Activated T-cell treated with anti-CD3 and anti-CD28 coated beads, Interleukin-2, amount 50 U/mL, for 72 hours (primary cell): ENCODE measurements around the gene VGLL4. TPM values are rescaled to one million over a fixed set of nuclear protein-coding genes. Genes with fewer than 3 reads are reported as not detected.

Source experiments
- ATAC-seq, 2 donors: fragments of 150-1000 bp; cut with Tn5 transposase; replicated peaks in 1 of 2; 2 replicates each; pipeline ENCODE4 v1.10.0; 2021; ENCODE audit warnings: moderate library complexity in 2 of 2, mild to moderate bottlenecking in 1 of 2
- DNase-seq, 2 donors: peaks; one replicate each; pipeline ENCODE4 v3.0.0; 2021 to 2022; ENCODE audit warnings: mixed read lengths in 1 of 2
- H3K27ac Mint-ChIP-seq: one replicate; pipeline ENCODE4 v1.8.0; 2022; ENCODE audit warnings: mild to moderate bottlenecking, moderate library complexity, mixed read lengths
- H3K27me3 Mint-ChIP-seq: one replicate; pipeline ENCODE4 v1.8.0; 2022; ENCODE audit warnings: low read depth, mixed read lengths
- H3K36me3 Mint-ChIP-seq, 2 donors: one replicate each; pipeline ENCODE4 v1.8.0; 2022; ENCODE audit warnings: mixed read lengths in 2 of 2, mild to moderate bottlenecking in 1 of 2; ENCODE audit not compliant: insufficient read depth in 2 of 2
- H3K4me1 Mint-ChIP-seq: one replicate; pipeline ENCODE4 v1.8.0; 2022; ENCODE audit warnings: low read depth, mixed read lengths
- H3K4me3 Mint-ChIP-seq, 2 donors: one replicate each; pipeline ENCODE4 v1.8.0; 2022; ENCODE audit warnings: mild to moderate bottlenecking in 2 of 2, mixed read lengths in 2 of 2, moderate library complexity in 2 of 2
- H3K9me3 Mint-ChIP-seq, 2 donors: one replicate each; pipeline ENCODE4 v1.8.0; 2022; ENCODE audit warnings: mixed read lengths in 2 of 2
- total RNA-seq, 2 donors: library from RNA; stranded (reverse); gene quantifications; one replicate each; pipeline ENCODE4 v1.2.3, GENCODE V29; 2022

The VGLL4 gene
- total RNA-seq, 2 donors from 2014 or later: 22.3 to 23.7 TPM

GRCh38 chr3:11546657-11547302 is 96.9 kb downstream of the VGLL4 start:
- Mint-ChIP-seq H3K9me3 (peaks cover 0 to 3% of the 10 kb centered on the region in 2 donors), H3K27ac (no peak overlapping the region), H3K27me3 (no peaks in the 10 kb centered on the region), H3K4me1 (peaks cover 11% of the 10 kb centered on the region), H3K4me3 (no peak overlapping the region), H3K36me3 (peaks cover 0 to 23% of the 10 kb centered on the region in 2 donors)
- DNase-seq (no peak), ATAC-seq (no peak)

- H3K4me1 Mint-ChIP-seq: peaks cover 11% of the 10 kb centered on the region
- H3K9me3 Mint-ChIP-seq: peaks cover 0 to 3% of the 10 kb centered on the region in 2 donors
- no peak overlapping the region for H3K27ac Mint-ChIP-seq
- DNase-seq (no peak), ATAC-seq (no peak)
- no peak overlapping the region for H3K4me3 Mint-ChIP-seq
- no peaks in the 10 kb centered on the region for H3K27me3 Mint-ChIP-seq
- peaks cover 0 to 19% of the 10 kb centered on the region in 2 donors for H3K36me3 Mint-ChIP-seq
Measured at GRCh38 chr3:11545186-11545851, 98.4 kb downstream of the VGLL4 start.

- no peaks in the 10 kb centered on the region for H3K27me3 Mint-ChIP-seq
- no peak overlapping the region for H3K4me3 Mint-ChIP-seq
- peaks cover 0 to 3% of the 10 kb centered on the region in 2 donors for H3K9me3 Mint-ChIP-seq
- no peak for DNase-seq
- H3K4me1 Mint-ChIP-seq: peaks cover 11% of the 10 kb centered on the region
- H3K27ac Mint-ChIP-seq: no peak overlapping the region
- H3K36me3 Mint-ChIP-seq: peaks cover 0 to 17% of the 10 kb centered on the region in 2 donors
- peak in 1 of 2 donors; percentile 21 for ATAC-seq
Measured at GRCh38 chr3:11544412-11545181, 99.1 kb downstream of the VGLL4 start.

GRCh38 chr3:11543948-11544387 is 99.7 kb downstream of the VGLL4 start:
- H3K9me3 Mint-ChIP-seq: peaks cover 0 to 3% of the 10 kb centered on the region in 2 donors
- no peaks in the 10 kb centered on the region for H3K27me3 Mint-ChIP-seq
- DNase-seq (no peak), ATAC-seq (no peak)
- H3K27ac Mint-ChIP-seq: no peak overlapping the region
- H3K4me1 Mint-ChIP-seq: peaks cover 11% of the 10 kb centered on the region
- H3K4me3 Mint-ChIP-seq: no peak overlapping the region
- H3K36me3 Mint-ChIP-seq: peaks cover 0 to 17% of the 10 kb centered on the region in 2 donors

DNA sequence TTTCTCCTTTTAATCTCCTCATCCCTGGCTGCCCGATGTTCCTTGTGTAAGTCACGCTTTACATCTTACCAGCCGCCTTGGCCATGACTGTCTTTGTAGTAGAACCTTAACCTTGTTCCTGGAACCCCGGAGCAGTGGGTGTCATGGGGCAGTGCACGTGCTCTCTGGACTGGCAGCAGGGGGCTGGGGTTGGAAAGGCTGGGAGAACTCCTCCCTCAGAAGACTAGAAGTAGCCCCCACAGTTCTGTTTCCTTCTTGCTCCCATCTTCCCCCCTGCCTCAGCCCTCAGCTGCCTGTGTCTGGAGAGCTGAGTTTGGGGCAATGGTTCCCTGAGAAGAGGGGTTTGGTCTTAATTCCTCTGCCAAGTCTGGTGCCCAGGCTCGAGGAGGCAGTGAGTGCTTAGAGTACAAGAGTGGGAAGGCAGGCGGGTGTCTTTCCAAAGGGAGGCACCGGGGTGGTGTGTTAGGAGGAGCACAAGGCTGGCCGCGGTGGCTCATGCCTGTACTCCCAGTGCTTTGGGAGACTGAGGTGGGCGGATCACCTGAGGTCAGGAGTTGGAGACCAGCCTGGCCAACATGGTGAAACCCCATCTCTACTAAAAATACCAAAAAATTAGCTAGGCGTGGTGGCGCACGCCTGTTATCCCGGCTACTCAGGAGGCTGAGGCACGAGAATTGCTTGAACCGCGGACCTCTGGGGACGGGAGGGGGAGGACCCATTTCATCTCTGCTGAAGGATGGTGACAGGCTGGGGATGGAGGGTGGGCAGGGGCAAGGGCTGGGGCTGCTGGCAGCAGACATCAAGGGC is 100.4 kb downstream of the VGLL4 start:
- Mint-ChIP-seq H3K27me3 (no peaks in the 10 kb centered on the region), H3K4me3 (no peak overlapping the region), H3K9me3 (peaks cover 0 to 3% of the 10 kb centered on the region in 2 donors), H3K36me3 (peaks cover 0 to 17% of the 10 kb centered on the region in 2 donors), H3K4me1 (peaks cover 10% of the 10 kb centered on the region), H3K27ac (no peak overlapping the region)
- no peak for ATAC-seq
- DNase-seq: no peak

GRCh38 chr3:11542551-11542950 is 101.2 kb downstream of the VGLL4 start:
- DNase-seq (no peak), ATAC-seq (no peak)
- H3K36me3 Mint-ChIP-seq: peaks cover 0 to 14% of the 10 kb centered on the region in 2 donors
- H3K4me3 Mint-ChIP-seq: no peak overlapping the region
- no peaks in the 10 kb centered on the region for H3K27me3 Mint-ChIP-seq
- peaks cover 0 to 3% of the 10 kb centered on the region in 2 donors for H3K9me3 Mint-ChIP-seq
- H3K4me1 Mint-ChIP-seq: peaks cover 3% of the 10 kb centered on the region
- H3K27ac Mint-ChIP-seq: no peak overlapping the region

GRCh38 chr3:11541321-11542303 is 102.1 kb downstream of the VGLL4 start:
- H3K36me3 Mint-ChIP-seq: peaks cover 0 to 6% of the 10 kb centered on the region in 2 donors
- ATAC-seq (no peak), DNase-seq (no peak)
- H3K4me3 Mint-ChIP-seq: no peak overlapping the region
- H3K27ac Mint-ChIP-seq: peak overlapping the region; percentile 20
- H3K4me1 Mint-ChIP-seq: no peaks in the 10 kb centered on the region
- H3K27me3 Mint-ChIP-seq: no peaks in the 10 kb centered on the region
- H3K9me3 Mint-ChIP-seq: no peaks in the 10 kb centered on the region

- Mint-ChIP-seq H3K9me3 (no peaks in the 10 kb centered on the region), H3K4me1 (no peaks in the 10 kb centered on the region), H3K4me3 (no peak overlapping the region), H3K27ac (no peak overlapping the region), H3K36me3 (peaks cover 0 to 1% of the 10 kb centered on the region in 2 donors), H3K27me3 (no peaks in the 10 kb centered on the region)
- no peak for ATAC-seq
- DNase-seq: no peak
Measured at GRCh38 chr3:11539677-11540076, 104.0 kb downstream of the VGLL4 start.

- Mint-ChIP-seq H3K27me3 (no peaks in the 10 kb centered on the region), H3K36me3 (no peaks in the 10 kb centered on the region), H3K4me3 (no peak overlapping the region), H3K4me1 (no peaks in the 10 kb centered on the region), H3K9me3 (no peaks in the 10 kb centered on the region), H3K27ac (no peak overlapping the region)
- DNase-seq (no peak), ATAC-seq (no peak)
Measured at GRCh38 chr3:11539218-11539617, 104.5 kb downstream of the VGLL4 start.

- Mint-ChIP-seq H3K4me3 (no peak overlapping the region), H3K9me3 (no peaks in the 10 kb centered on the region), H3K27ac (no peak overlapping the region), H3K27me3 (no peaks in the 10 kb centered on the region), H3K4me1 (no peaks in the 10 kb centered on the region), H3K36me3 (no peaks in the 10 kb centered on the region)
- no peak for ATAC-seq
- DNase-seq: no peak
Measured at GRCh38 chr3:11538581-11538980, 105.1 kb downstream of the VGLL4 start.

GRCh38 chr3:11536936-11537612 is 106.6 kb downstream of the VGLL4 start:
- DNase-seq: no peak
- H3K9me3 Mint-ChIP-seq: no peaks in the 10 kb centered on the region
- no peaks in the 10 kb centered on the region for H3K36me3 Mint-ChIP-seq
- H3K4me3 Mint-ChIP-seq: no peak overlapping the region
- no peak for ATAC-seq
- no peaks in the 10 kb centered on the region for H3K4me1 Mint-ChIP-seq
- H3K27me3 Mint-ChIP-seq: no peaks in the 10 kb centered on the region
- no peak overlapping the region for H3K27ac Mint-ChIP-seq
